Suprapubic skin (tissue), 4 donors: Measurements from ENCODE around the gene PPP1R10. TPM values are rescaled to one million over a fixed set of nuclear protein-coding genes. Genes with fewer than 3 reads are reported as not detected.
"Not testable (repeated sequence)": the region's sequence is repeated elsewhere in the genome, so short reads cannot be mapped to it uniquely, and the experiment has no call there.

ENCODE experiments used
- DNase-seq, 2 donors: peaks; one replicate each; pipeline ENCODE4 v3.0.0-alpha.2; 2019; ENCODE audit warnings: low spot score in 2 of 2
- H3K27ac ChIP-seq: fragments of 200-600 bp; sonication (generic); one replicate; pipeline ENCODE4 v1.5.1; 2019
- H3K27me3 ChIP-seq: fragments of 200-600 bp; sonication (generic); one replicate; pipeline ENCODE4 v1.5.1; 2019
- H3K36me3 ChIP-seq: fragments of 200-600 bp; sonication (generic); one replicate; pipeline ENCODE4 v1.5.1; 2019
- H3K4me1 ChIP-seq: fragments of 200-600 bp; sonication (generic); one replicate; pipeline ENCODE4 v1.5.1; 2019
- H3K4me3 ChIP-seq: fragments of 200-600 bp; sonication (generic); one replicate; pipeline ENCODE4 v1.5.1; 2019; ENCODE audit warnings: mild to moderate bottlenecking
- H3K9me3 ChIP-seq: fragments of 200-600 bp; sonication (generic); one replicate; pipeline ENCODE4 v1.5.1; 2019
- CTCF ChIP-seq, 2 donors: fragments of 200-600 bp in 1 of 2; fragments of 450-650 bp in 1 of 2; sonication (generic) in 1 of 2; IDR thresholded peaks; one replicate each; pipeline ENCODE4 v1.5.1; 2016 to 2019; ENCODE audit warnings: antibody characterized with exemption in 2 of 2, mild to moderate bottlenecking in 1 of 2, moderate library complexity in 1 of 2
- EP300 ChIP-seq: sonication (generic); formaldehyde crosslinking; IDR thresholded peaks from one replicate; pipeline ENCODE4 v1.6.1; 2017; ENCODE audit warnings: antibody characterized with exemption
- POLR2A ChIP-seq, 2 donors: fragments of 450-650 bp; IDR thresholded peaks; one replicate each; pipeline ENCODE4 v1.6.1; 2017; ENCODE audit warnings: antibody characterized with exemption in 2 of 2, mild to moderate bottlenecking in 2 of 2, moderate library complexity in 2 of 2
- POLR2AphosphoS5 ChIP-seq, 3 donors: sonication (generic); formaldehyde crosslinking; IDR thresholded peaks; one replicate each; pipeline ENCODE4 v1.6.1; 2017; ENCODE audit warnings: antibody characterized with exemption in 3 of 3
- WGBS: methylation state at CpG from one replicate; pipeline ENCODE4 v1.1.5; 2018; 5-methylcytosine and 5-hydroxymethylcytosine counted together
- total RNA-seq, 4 donors: library from RNA; depleted of rRNA; stranded (reverse); fragments of >200 nt; gene quantifications; one replicate each; pipeline ENCODE4 v1.1.0, GENCODE V29; 2016

The PPP1R10 gene
- total RNA-seq, 4 donors from 2014 or later = 27.2 to 68.2 (median 46.7) TPM

DNA sequence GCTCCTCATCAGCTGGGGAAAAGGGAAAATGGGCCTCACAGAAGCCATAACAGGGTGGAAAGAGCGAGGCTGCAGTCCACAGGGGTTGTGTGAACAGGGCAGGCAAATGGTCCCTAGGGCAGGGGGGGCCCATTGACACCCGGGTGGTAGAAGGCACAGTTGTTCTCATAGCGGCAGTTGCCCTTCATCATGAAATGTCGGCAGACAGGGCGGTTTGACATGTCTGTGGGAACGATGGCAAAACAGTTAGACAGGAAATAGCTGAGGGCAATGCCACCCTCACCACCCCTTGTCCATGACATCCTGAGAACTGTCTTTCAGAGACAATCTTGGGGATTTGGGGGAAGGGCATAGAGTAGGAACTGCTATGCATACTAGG, 15.6 kb downstream of the PPP1R10 start:
- DNase-seq = no peak
- WGBS = 56% methylated on average over 6 of the region's 6 CpGs
- TF ChIP-seq EP300 (no peak), CTCF (IDR thresholded peaks at IDR 0.05) (no peak), POLR2A (IDR thresholded peaks at IDR 0.05) (no peak), POLR2AphosphoS5 (IDR thresholded peaks at IDR 0.05) (no peak)
- Histone ChIP-seq H3K4me3 (no peak overlapping the region), H3K27ac (no peak overlapping the region), H3K27me3 (no peaks in the 10 kb centered on the region), H3K9me3 (no peaks in the 10 kb centered on the region), H3K4me1 (peaks cover 4% of the 10 kb centered on the region), H3K36me3 (peaks cover 63% of the 10 kb centered on the region)

GRCh38 chr6:30600451-30600961, 16.5 kb downstream of the PPP1R10 start:
- TF ChIP-seq CTCF (IDR thresholded peaks at IDR 0.05) (no peak), EP300 (no peak), POLR2AphosphoS5 (IDR thresholded peaks at IDR 0.05) (no peak), POLR2A (IDR thresholded peaks at IDR 0.05) (no peak)
- Histone ChIP-seq H3K27me3 (no peaks in the 10 kb centered on the region), H3K4me1 (peaks cover 4% of the 10 kb centered on the region), H3K36me3 (peaks cover 54% of the 10 kb centered on the region), H3K4me3 (no peak overlapping the region), H3K9me3 (no peaks in the 10 kb centered on the region), H3K27ac (no peak overlapping the region)
- 71% methylated on average over 10 of the region's 10 CpGs for WGBS
- DNase-seq = no peak

- WGBS = 81% methylated on average over 13 of the region's 13 CpGs
- TF ChIP-seq POLR2AphosphoS5 (IDR thresholded peaks at IDR 0.05) (no peak), POLR2A (IDR thresholded peaks at IDR 0.05) (no peak)
Measured at GRCh38 chr6:30599625-30600324, 17.3 kb downstream of the PPP1R10 start.

GRCh38 chr6:30598912-30599624, 18.0 kb downstream of the PPP1R10 start:
- no peak for TF ChIP-seq POLR2A (IDR thresholded peaks at IDR 0.05)
- TF ChIP-seq POLR2AphosphoS5 (IDR thresholded peaks at IDR 0.05) = no peak
- TF ChIP-seq EP300 = no peak
- no peak for TF ChIP-seq CTCF (IDR thresholded peaks at IDR 0.05)
- WGBS = 65% methylated on average over 12 of the region's 12 CpGs
- Histone ChIP-seq H3K4me3 (no peak overlapping the region), H3K4me1 (peaks cover 4% of the 10 kb centered on the region), H3K27me3 (no peaks in the 10 kb centered on the region), H3K9me3 (no peaks in the 10 kb centered on the region), H3K36me3 (peaks cover 50% of the 10 kb centered on the region), H3K27ac (no peak overlapping the region)
- DNase-seq = no peak

More at GRCh38 chr6:30599625-30600324, 17.3 kb downstream of the PPP1R10 start:
- Histone ChIP-seq H3K27me3 (no peaks in the 10 kb centered on the region), H3K36me3 (peaks cover 50% of the 10 kb centered on the region), H3K4me3 (no peak overlapping the region), H3K27ac (no peak overlapping the region), H3K9me3 (no peaks in the 10 kb centered on the region), H3K4me1 (peaks cover 4% of the 10 kb centered on the region)
- DNase-seq = no peak

DNA sequence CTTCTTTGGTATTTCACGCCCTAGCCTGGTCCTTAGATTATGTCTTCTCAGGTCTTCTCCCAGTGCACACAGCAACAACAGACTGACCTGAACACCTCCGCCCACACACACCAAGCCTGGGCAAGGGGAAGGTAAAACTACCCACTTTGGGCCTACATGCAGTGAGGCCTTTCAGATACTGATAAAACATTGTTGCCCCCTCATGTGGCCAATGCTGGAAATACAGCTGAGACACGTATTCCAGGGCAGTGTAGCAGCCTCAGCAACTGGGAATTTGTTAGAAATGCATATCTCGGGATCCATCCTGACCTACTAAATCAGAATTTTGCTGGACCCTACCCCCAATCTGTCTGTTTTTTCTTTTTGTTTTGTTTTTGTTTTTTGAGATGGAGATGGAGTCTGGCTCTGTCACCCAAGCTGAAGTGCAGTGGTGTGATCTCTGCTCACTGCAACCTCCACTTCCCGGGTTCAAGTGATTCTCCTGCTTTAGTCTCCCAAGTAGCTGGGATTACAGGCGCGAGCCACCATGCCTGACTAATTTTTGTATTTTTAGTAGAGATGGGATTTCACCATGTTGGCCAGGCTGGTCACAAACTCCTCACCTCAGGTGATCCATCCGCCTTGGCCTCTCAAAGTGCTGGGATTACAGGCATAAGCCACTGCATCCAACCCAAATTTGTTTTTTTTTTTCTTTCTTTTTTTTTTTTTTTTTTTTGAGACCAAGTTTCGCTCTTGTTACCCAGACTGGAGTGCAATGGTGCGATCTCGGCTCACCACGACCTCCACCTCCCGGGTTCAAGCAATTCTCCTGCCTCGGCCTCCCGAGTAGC, 19.5 kb downstream of the PPP1R10 start:
- H3K9me3 ChIP-seq, H3K4me1 ChIP-seq, H3K4me3 ChIP-seq, H3K27ac ChIP-seq, H3K27me3 ChIP-seq: not testable (repeated sequence)
- WGBS = 69% methylated on average over 15 of the region's 15 CpGs
- DNase-seq = peak; percentile 84 to 86
- peak; percentile 72 to 74 for TF ChIP-seq CTCF (IDR thresholded peaks at IDR 0.05)
- peaks cover 43% of the 10 kb centered on the region for H3K36me3 ChIP-seq
